Adrenal gland (tissue), 12 donors: ENCODE measurements around the gene RPAP2. TPM values are rescaled to one million over a fixed set of nuclear protein-coding genes. Genes with fewer than 3 reads are reported as not detected.
"Not testable (repeated sequence)": the region's sequence is repeated elsewhere in the genome, so short reads cannot be mapped to it uniquely, and the experiment has no call there.

ENCODE experiments used
- DNase-seq, 7 donors: peaks; one replicate each; pipeline ENCODE4 v3.0.0-alpha.2; 2019 to 2020
- H3K27ac ChIP-seq, 5 donors: fragments of 200-600 bp; sonication (generic) in 4 of 5; 1 replicate in 3 of 5; 2 replicates in 2 of 5; pipeline versions ENCODE4 v1.5.1 to v1.8.0; 2016 to 2020; ENCODE audit warnings: mild to moderate bottlenecking in 1 of 5
- H3K27me3 ChIP-seq: fragments of 200-600 bp; 2 replicates; pipeline ENCODE4 v1.8.0; 2021
- H3K36me3 ChIP-seq, 2 donors: fragments of 200-600 bp; replicated peaks in 1 of 2; 1 replicate in 1 of 2; 2 replicates in 1 of 2; pipeline versions ENCODE4 v1.5.1 to v1.8.0; 2018 to 2022
- H3K4me1 ChIP-seq, 2 donors: fragments of 200-600 bp; replicated peaks in 1 of 2; 1 replicate in 1 of 2; 2 replicates in 1 of 2; pipeline versions ENCODE4 v1.5.1 to v1.8.0; 2018 to 2021
- H3K4me3 ChIP-seq, 4 donors: fragments of 200-600 bp; sonication (generic) in 3 of 4; one replicate each; pipeline ENCODE4 v1.5.1; 2016 to 2018
- H3K9me3 ChIP-seq, 3 donors: fragments of 200-600 bp; sonication (generic) in 1 of 3; replicated peaks in 1 of 3; 1 replicate in 2 of 3; 2 replicates in 1 of 3; pipeline versions ENCODE4 v1.5.1 to v1.8.0; 2016 to 2021
- CTCF ChIP-seq, 6 experiments: fragments of 450-650 bp in 4 of 6; fragments of 200-600 bp in 2 of 6; sonication (generic) in 1 of 6; IDR thresholded peaks; 1 replicate in 5 of 6; 2 replicates in 1 of 6; pipeline versions ENCODE4 v1.5.1 to v1.8.0; 2016 to 2021; ENCODE audit warnings: antibody characterized with exemption in 6 of 6, mild to moderate bottlenecking in 2 of 6, moderate library complexity in 1 of 6
- POLR2A ChIP-seq, 2 donors: fragments of 450-650 bp; IDR thresholded peaks; one replicate each; pipeline ENCODE4 v1.6.1; 2017; ENCODE audit warnings: antibody characterized with exemption in 2 of 2, mild to moderate bottlenecking in 2 of 2, moderate library complexity in 1 of 2
- WGBS, 4 donors: extraction: QIAGEN DNeasy Blood & Tissue Kit in 2 of 4; methylation state at CpG; one replicate each; pipeline versions ENCODE4 v1.1.5 to v1.1.7; 2013 to 2017; 5-methylcytosine and 5-hydroxymethylcytosine counted together
- intact Hi-C, 2 donors: fragments of 100-400 bp; cut with DNase I; formaldehyde crosslinking; loops; one replicate each; pipeline versions ENCODE4 v1.14.1 to v1.15.0; 2022 to 2023
- polyA plus RNA-seq, 3 donors: library from polyadenylated mRNA; stranded (reverse); fragments of 200-250 nt in 2 of 3; fragments of 350-450 nt in 1 of 3; fragmentation: Illumina TruSeq in 1 of 3; extraction: RNeasy Lipid Tissue Mini Kit (QIAGEN cat#74804) in 1 of 3; gene quantifications; one replicate each; pipeline ENCODE4 v1.2.3, GENCODE V29; 2013 to 2014
- total RNA-seq, 9 donors: library from RNA; depleted of rRNA in 4 of 9; stranded (reverse); fragments of >200 nt in 4 of 9; fragments of 120-200 nt in 1 of 9; fragmentation: NEBNext Ultra II Directional in 1 of 9; extraction: Animal tissue kit (Norgen Biotek cat#: 25700) in 1 of 9; gene quantifications; one replicate each; pipeline versions ENCODE4 v1.1.0 to v1.2.4, GENCODE V29; 2013 to 2023
- donor health status: healthy with polysubstance abuse.
- donor health status: Bipolar disorder and iron deficiency.
- donor health status: DM: yes; HTN: yes; CAD: no.
- donor health status: DM: no; HTN: no; CAD: no.
- donor health status: DM: no; HTN: no; CAD: no.
- donor health status: DM: yes; HTN: yes; CAD: no.

The RPAP2 gene
- total and polyA plus RNA-seq, 12 donors = 2.3 to 29.0 (median 16.3) TPM

- intact Hi-C loops = no loop called here
- TF ChIP-seq POLR2A (IDR thresholded peaks at IDR 0.05) = no peak
- Histone ChIP-seq H3K4me1 (no peaks in the 10 kb centered on the region), H3K36me3 (peaks cover 0 to 14% of the 10 kb centered on the region in 2 donors), H3K9me3 (no peaks in the 10 kb centered on the region), H3K4me3 (no peak overlapping the region), H3K27ac (no peak overlapping the region), H3K27me3 (no peaks in the 10 kb centered on the region)
- 80 to 84% (median 82%) methylated on average over 1 of the region's 1 CpG for WGBS, 4 donors
- no peak for DNase-seq
Observed at GRCh38 chr1:92346866-92347640, 48.2 kb downstream of the RPAP2 start.

DNA sequence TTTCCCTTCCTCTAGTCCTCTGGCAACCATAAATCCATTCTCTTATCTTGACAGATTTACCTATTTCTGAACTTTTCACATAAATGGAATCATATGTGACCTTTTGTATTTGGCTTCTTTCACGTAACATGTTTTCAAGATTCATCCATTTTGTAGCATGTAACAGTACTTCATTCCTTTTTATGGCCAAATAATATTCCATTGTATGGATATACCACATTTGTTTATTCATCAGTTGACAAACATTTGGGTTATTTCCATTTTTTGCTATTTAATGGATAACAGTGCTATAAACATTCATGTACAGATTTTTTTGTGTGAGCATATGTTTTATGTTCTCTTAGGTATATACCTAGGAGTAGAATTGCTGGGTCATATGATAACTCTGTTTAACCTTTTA, 54.0 kb downstream of the RPAP2 start:
- peaks cover 0 to 8% of the 10 kb centered on the region in 2 donors for H3K36me3 ChIP-seq
- TF ChIP-seq POLR2A (IDR thresholded peaks at IDR 0.05) (no peak), CTCF (IDR thresholded peaks at IDR 0.05) (no peak)
- no peaks in the 10 kb centered on the region for H3K4me1 ChIP-seq
- WGBS, 4 donors = 96 to 100% (median 98%) methylated on average over 1 of the region's 1 CpG
- peaks cover 0 to 9% (median 0%) of the 10 kb centered on the region in 3 donors for H3K9me3 ChIP-seq
- intact Hi-C loops = no loop called here
- no peak overlapping the region for H3K27ac ChIP-seq
- H3K27me3 ChIP-seq = no peaks in the 10 kb centered on the region
- no peak for DNase-seq
- H3K4me3 ChIP-seq = no peak overlapping the region

DNA sequence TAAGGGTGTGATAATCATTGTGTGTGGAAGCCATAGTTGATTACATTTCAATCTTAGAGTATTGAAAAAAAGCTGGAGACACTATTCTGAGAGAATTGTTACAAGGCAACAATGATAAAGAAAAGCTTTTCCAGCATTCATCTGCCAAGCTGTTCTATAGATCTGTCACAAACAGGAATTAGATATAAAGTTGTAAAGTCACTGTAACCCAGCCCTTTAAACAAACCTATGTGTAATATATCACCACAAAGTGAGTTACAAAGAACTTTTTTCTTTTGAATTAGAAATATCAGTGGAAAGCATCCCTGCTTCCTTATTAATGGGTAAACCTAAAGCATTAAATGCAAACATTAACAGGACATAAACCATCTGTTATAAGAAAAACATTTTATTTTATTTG, 55.4 kb downstream of the RPAP2 start:
- peaks cover 0 to 9% (median 0%) of the 10 kb centered on the region in 3 donors for H3K9me3 ChIP-seq
- intact Hi-C loops = no loop called here
- no peak for DNase-seq
- H3K4me1 ChIP-seq = no peaks in the 10 kb centered on the region
- H3K36me3 ChIP-seq = peaks cover 0 to 8% of the 10 kb centered on the region in 2 donors
- H3K27me3 ChIP-seq = no peaks in the 10 kb centered on the region
- TF ChIP-seq CTCF (IDR thresholded peaks at IDR 0.05) (no peak), POLR2A (IDR thresholded peaks at IDR 0.05) (no peak)
- H3K4me3 ChIP-seq = no peak overlapping the region
- no peak overlapping the region for H3K27ac ChIP-seq

DNA sequence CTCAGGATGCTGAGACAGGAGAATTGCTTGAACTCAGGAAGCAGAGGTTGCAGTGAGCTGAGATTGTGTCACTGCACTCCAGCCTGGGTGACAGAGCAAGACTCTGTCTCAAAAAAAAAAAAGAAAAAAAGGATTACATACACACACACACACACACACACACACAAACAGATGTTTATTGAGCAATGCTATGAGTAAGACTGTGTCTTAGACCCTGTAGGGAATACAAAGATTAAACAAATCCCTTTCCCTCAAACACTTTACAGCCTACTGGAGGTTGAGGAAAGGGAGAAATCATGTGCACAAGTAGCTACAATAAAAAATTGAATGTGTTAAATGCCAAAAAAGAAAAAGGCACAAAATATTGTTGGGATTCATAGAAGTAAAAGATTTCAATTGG, 58.1 kb downstream of the RPAP2 start:
- H3K4me1 ChIP-seq = peaks cover 0 to 6% of the 10 kb centered on the region in 2 donors
- no peak for TF ChIP-seq POLR2A (IDR thresholded peaks at IDR 0.05)
- no peak for TF ChIP-seq CTCF (IDR thresholded peaks at IDR 0.05)
- H3K36me3 ChIP-seq = peaks cover 0 to 6% of the 10 kb centered on the region in 2 donors
- peak in 1 of 7 donors; percentile 2 for DNase-seq
- peaks cover 0 to 9% (median 0%) of the 10 kb centered on the region in 3 donors for H3K9me3 ChIP-seq
- intact Hi-C loops = no loop called here
- no peak overlapping the region for H3K4me3 ChIP-seq
- H3K27me3 ChIP-seq = no peaks in the 10 kb centered on the region
- no peak overlapping the region for H3K27ac ChIP-seq

DNA sequence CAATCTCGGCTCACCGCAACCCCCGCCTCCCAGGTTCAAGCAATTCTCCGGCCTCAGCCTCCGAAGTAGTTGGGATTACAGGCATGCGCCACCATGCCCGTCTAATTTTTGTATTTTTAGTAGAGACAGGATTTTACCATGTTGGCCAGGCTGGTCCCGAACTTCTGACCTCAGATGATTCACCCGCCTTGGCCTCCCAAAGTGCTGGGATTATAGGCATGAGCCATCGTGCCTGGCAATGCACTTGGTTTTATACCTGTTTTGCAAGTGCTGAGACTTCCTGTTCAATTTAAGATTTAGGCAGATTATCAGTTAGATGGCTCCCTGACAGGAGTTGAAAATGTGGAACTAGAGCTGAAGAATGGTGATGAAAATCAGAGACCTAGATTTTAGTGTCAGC, 60.5 kb downstream of the RPAP2 start:
- intact Hi-C loops, H3K36me3 ChIP-seq, H3K4me3 ChIP-seq, DNase-seq, H3K27me3 ChIP-seq, H3K27ac ChIP-seq, H3K4me1 ChIP-seq, H3K9me3 ChIP-seq: not testable (repeated sequence)
- WGBS, 4 donors = 93 to 99% (median 96%) methylated on average over 9 to 10 of the region's 10 CpGs
